ENCODE measurements around the gene PLCB1.

PLCB1 gene

GRCh38 chr20:8223091-8223870, 91.2 kb downstream of the PLCB1 start:
- Mint-ChIP-seq H3K27me3 (ENCODE audit: low read depth) (peaks cover 9% of the 10 kb centered on the region), H3K4me3 (no peak overlapping the region), H3K9me3 (no peaks in the 10 kb centered on the region), H3K27ac (no peak overlapping the region), H3K4me1 (ENCODE audit: low read depth) (no peaks in the 10 kb centered on the region), H3K36me3 (ENCODE audit: low read depth) (no peaks in the 10 kb centered on the region)

DNA sequence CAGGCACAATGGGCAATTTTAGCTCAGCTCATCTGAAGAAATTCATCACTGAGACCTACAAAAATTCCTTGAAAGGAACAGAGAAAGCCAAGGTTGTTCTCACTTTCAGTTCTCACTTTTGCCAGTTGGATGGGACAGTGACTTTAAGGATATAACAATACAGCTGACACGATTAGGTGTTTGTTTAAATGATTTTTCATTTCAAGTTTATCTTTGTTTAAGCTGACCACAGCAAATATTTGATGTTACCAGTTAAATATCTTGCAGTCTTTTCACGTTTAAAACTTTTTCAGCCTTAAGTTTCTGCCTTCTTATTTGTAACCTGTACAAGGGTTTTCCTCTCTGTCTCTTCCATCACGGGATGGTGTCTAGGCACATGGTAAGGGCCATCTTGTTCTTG, 93.6 kb downstream of the PLCB1 start:
- H3K27me3 Mint-ChIP-seq (ENCODE audit: low read depth) = peaks cover 10% of the 10 kb centered on the region
- no peaks in the 10 kb centered on the region for H3K36me3 Mint-ChIP-seq (ENCODE audit: low read depth)
- H3K9me3 Mint-ChIP-seq = no peaks in the 10 kb centered on the region
- H3K27ac Mint-ChIP-seq = no peak overlapping the region
- no peak overlapping the region for H3K4me3 Mint-ChIP-seq
- no peaks in the 10 kb centered on the region for H3K4me1 Mint-ChIP-seq (ENCODE audit: low read depth)

- Mint-ChIP-seq H3K27ac (no peak overlapping the region), H3K36me3 (ENCODE audit: low read depth) (no peaks in the 10 kb centered on the region), H3K4me1 (ENCODE audit: low read depth) (no peaks in the 10 kb centered on the region), H3K9me3 (no peaks in the 10 kb centered on the region), H3K4me3 (no peak overlapping the region), H3K27me3 (ENCODE audit: low read depth) (peaks cover 10% of the 10 kb centered on the region)
Measured at GRCh38 chr20:8226106-8226505, 94.0 kb downstream of the PLCB1 start.

- Mint-ChIP-seq H3K4me3 (no peak overlapping the region), H3K36me3 (ENCODE audit: low read depth) (no peaks in the 10 kb centered on the region), H3K27ac (no peak overlapping the region), H3K4me1 (ENCODE audit: low read depth) (no peaks in the 10 kb centered on the region), H3K27me3 (ENCODE audit: low read depth) (peaks cover 10% of the 10 kb centered on the region), H3K9me3 (no peaks in the 10 kb centered on the region)
Measured at GRCh38 chr20:8227293-8227692, 95.2 kb downstream of the PLCB1 start.

DNA sequence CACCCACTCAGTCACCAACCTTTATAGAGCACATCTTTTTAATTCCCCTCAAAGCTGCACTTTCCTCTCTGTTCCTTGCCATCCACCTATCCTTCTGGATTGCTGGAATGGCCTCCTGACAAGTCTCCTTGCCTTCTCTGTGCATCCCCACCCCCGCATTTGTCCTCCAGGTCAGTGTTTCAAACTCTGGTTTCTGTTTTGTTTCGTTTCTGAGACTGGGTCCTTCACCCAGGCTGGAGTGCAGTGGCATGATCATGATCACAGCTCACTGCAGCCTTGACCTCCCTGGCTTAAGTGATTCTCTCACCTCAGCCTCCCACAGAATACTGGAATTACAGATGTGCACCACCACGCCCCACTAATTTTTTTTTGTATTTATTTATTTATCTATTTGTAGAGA, 96.2 kb downstream of the PLCB1 start:
- no peaks in the 10 kb centered on the region for H3K9me3 Mint-ChIP-seq
- H3K4me1 Mint-ChIP-seq (ENCODE audit: low read depth) = no peaks in the 10 kb centered on the region

GRCh38 chr20:8229090-8229489, 97.0 kb downstream of the PLCB1 start:
- Mint-ChIP-seq H3K4me1 (ENCODE audit: low read depth) (no peaks in the 10 kb centered on the region), H3K36me3 (ENCODE audit: low read depth) (no peaks in the 10 kb centered on the region)

More for the DNA sequence above, 96.2 kb downstream of the PLCB1 start:
- Mint-ChIP-seq H3K4me3 (no peak overlapping the region), H3K27me3 (ENCODE audit: low read depth) (peaks cover 10% of the 10 kb centered on the region), H3K36me3 (ENCODE audit: low read depth) (no peaks in the 10 kb centered on the region), H3K27ac (no peak overlapping the region)

DNA sequence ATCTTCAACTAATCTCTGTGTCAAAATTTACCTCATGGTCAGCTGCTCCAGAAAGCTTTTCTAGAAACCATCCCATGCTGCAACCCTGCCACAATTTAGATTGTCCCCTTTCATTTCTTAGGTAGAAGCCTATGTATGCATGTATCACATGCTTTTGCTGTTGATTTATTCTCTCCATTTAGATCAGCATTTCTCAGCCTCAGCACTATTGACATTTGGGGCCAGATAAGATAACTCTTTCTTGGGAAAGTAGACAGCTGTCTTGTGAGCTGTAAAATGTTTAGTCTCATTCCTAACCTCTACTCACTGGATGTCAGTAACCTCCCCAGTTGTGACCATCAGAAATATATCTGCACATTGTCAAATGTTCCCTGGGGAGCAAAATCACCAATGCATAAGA, 99.0 kb downstream of the PLCB1 start:
- Mint-ChIP-seq H3K4me1 (ENCODE audit: low read depth) (no peaks in the 10 kb centered on the region), H3K27ac (no peak overlapping the region), H3K27me3 (ENCODE audit: low read depth) (peaks cover 3% of the 10 kb centered on the region), H3K4me3 (no peak overlapping the region), H3K36me3 (ENCODE audit: low read depth) (no peaks in the 10 kb centered on the region), H3K9me3 (no peaks in the 10 kb centered on the region)

More at GRCh38 chr20:8229090-8229489, 97.0 kb downstream of the PLCB1 start:
- Mint-ChIP-seq H3K27me3 (ENCODE audit: low read depth) (peaks cover 10% of the 10 kb centered on the region), H3K4me3 (no peak overlapping the region), H3K9me3 (no peaks in the 10 kb centered on the region), H3K27ac (no peak overlapping the region)

- no peak overlapping the region for H3K4me3 Mint-ChIP-seq
- H3K27me3 Mint-ChIP-seq (ENCODE audit: low read depth) = peaks cover 3% of the 10 kb centered on the region
- H3K9me3 Mint-ChIP-seq = no peaks in the 10 kb centered on the region
- H3K36me3 Mint-ChIP-seq (ENCODE audit: low read depth) = no peaks in the 10 kb centered on the region
- H3K4me1 Mint-ChIP-seq (ENCODE audit: low read depth) = no peaks in the 10 kb centered on the region
- H3K27ac Mint-ChIP-seq = no peak overlapping the region
Measured at GRCh38 chr20:8232332-8232731, 100.3 kb downstream of the PLCB1 start.

DNA sequence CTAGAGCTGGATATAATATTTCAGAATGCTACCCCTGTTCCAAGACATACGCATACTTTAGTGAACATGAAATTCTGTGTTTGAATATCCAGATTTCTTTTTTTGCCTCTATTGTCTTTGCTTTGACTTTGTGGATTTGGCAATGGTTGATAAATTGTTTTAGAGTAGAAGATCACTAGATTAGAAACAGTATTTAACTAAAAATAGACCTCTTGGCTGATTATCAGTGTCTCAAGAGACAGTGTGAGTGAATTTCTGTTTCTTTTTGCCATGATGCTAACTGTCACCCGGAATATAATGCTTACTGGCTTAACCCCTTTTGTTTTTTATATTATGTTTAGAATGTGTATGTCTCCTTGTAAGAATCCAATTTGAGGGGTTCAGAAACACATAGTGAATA, 102.5 kb downstream of the PLCB1 start:
- Mint-ChIP-seq H3K36me3 (ENCODE audit: low read depth) (no peaks in the 10 kb centered on the region), H3K9me3 (no peaks in the 10 kb centered on the region), H3K4me1 (ENCODE audit: low read depth) (no peaks in the 10 kb centered on the region), H3K27ac (no peak overlapping the region), H3K4me3 (no peak overlapping the region), H3K27me3 (ENCODE audit: low read depth) (no peaks in the 10 kb centered on the region)

DNA sequence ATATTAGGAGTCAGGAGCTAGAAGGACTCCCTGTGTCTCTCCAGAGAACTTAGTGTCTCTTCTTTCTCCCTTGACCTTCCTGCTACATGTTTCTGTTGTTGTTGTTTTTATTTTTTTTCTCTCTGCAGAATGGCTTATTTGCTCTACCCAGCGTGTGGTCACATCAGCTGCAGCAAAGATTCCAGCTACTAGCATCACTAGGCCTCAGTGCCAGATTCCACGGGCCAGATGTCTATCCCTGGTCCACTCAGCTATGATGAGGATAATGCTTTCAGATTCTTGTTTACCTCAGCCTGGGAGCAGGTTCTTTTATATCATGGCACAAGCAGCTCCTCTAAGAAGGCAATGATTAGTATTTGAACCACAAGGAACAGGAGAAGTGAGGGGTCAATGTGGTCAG, 110.0 kb downstream of the PLCB1 start:
- H3K4me1 Mint-ChIP-seq (ENCODE audit: low read depth) = no peaks in the 10 kb centered on the region
- no peaks in the 10 kb centered on the region for H3K36me3 Mint-ChIP-seq (ENCODE audit: low read depth)
- H3K27ac Mint-ChIP-seq = no peak overlapping the region
- no peak overlapping the region for H3K4me3 Mint-ChIP-seq
- no peaks in the 10 kb centered on the region for H3K27me3 Mint-ChIP-seq (ENCODE audit: low read depth)
- no peaks in the 10 kb centered on the region for H3K9me3 Mint-ChIP-seq

DNA sequence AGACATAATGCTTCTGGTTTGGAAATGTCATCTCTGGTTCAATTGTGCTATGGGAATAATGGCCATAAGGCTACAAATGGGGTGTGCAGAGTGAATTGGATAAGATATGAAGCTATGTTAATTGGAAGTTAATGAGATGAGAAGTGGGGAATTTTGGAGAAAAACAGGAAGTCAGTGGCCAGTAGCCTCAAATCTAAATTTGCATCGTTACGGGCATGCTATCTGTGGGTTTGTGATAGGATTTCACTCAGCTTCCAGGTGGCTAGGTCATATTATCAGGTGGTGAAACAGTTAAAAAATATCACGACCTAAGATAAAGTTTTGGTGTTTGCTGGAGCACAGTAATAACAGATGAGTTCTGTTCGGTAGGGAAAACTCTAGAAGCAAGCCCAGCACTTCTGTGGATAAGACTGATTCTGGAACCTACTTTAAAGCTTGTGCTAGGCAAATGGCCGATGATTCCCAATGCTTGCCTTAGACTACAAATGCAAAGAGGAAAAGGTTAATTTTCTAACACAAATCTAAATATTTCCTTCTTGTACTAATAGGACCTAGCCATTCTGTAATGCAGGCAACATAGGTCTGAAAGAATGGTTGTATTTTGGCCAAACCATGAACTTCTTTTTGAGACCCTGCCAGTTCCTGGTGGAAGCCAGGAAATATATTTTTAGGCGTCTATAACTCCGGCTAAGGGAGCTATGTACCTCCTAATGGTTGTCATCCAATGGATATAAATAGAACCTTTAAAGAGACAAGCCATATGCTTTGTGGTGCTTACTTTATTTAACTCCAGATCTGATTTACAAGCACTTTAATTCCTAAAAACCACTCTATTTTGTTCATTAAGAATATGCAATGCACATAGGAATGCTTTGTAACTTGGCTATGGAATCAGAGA, 111.0 kb downstream of the PLCB1 start:
- no peaks in the 10 kb centered on the region for H3K9me3 Mint-ChIP-seq
- H3K27ac Mint-ChIP-seq = no peak overlapping the region
- H3K27me3 Mint-ChIP-seq (ENCODE audit: low read depth) = no peaks in the 10 kb centered on the region
- H3K4me1 Mint-ChIP-seq (ENCODE audit: low read depth) = no peaks in the 10 kb centered on the region
- H3K36me3 Mint-ChIP-seq (ENCODE audit: low read depth) = no peaks in the 10 kb centered on the region
- H3K4me3 Mint-ChIP-seq = no peak overlapping the region

GRCh38 chr20:8244637-8245036, 112.6 kb downstream of the PLCB1 start:
- no peaks in the 10 kb centered on the region for H3K4me1 Mint-ChIP-seq (ENCODE audit: low read depth)
- no peaks in the 10 kb centered on the region for H3K27me3 Mint-ChIP-seq (ENCODE audit: low read depth)
- no peak overlapping the region for H3K4me3 Mint-ChIP-seq
- no peaks in the 10 kb centered on the region for H3K36me3 Mint-ChIP-seq (ENCODE audit: low read depth)
- no peaks in the 10 kb centered on the region for H3K9me3 Mint-ChIP-seq
- H3K27ac Mint-ChIP-seq = no peak overlapping the region

- no peak overlapping the region for H3K27ac Mint-ChIP-seq
- no peaks in the 10 kb centered on the region for H3K4me1 Mint-ChIP-seq (ENCODE audit: low read depth)
- H3K27me3 Mint-ChIP-seq (ENCODE audit: low read depth) = no peaks in the 10 kb centered on the region
- no peaks in the 10 kb centered on the region for H3K9me3 Mint-ChIP-seq
- H3K4me3 Mint-ChIP-seq = no peak overlapping the region
- no peaks in the 10 kb centered on the region for H3K36me3 Mint-ChIP-seq (ENCODE audit: low read depth)
Measured at GRCh38 chr20:8246153-8246552, 114.1 kb downstream of the PLCB1 start.

DNA sequence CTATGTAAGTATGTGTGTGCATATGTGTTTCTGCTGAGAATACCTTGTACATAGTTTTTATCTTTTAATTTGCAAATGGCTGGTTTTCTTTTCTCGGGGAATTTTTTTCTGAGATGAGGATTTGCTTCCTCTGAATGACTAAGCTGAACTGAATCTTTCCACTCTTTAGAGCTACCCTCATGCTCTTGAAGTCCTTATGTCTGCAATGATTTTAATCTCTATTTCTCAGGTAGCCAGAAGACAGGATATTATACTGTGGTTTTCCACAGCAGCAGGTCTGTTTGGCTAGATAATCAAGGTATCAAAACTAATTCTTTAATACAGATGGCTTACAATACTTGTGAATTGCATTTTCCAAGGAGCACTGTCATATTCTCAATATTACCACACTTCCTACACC, 114.7 kb downstream of the PLCB1 start:
- no peak overlapping the region for H3K27ac Mint-ChIP-seq
- H3K9me3 Mint-ChIP-seq = no peaks in the 10 kb centered on the region
- no peak overlapping the region for H3K4me3 Mint-ChIP-seq
- no peaks in the 10 kb centered on the region for H3K4me1 Mint-ChIP-seq (ENCODE audit: low read depth)
- H3K36me3 Mint-ChIP-seq (ENCODE audit: low read depth) = no peaks in the 10 kb centered on the region
- H3K27me3 Mint-ChIP-seq (ENCODE audit: low read depth) = no peaks in the 10 kb centered on the region

GRCh38 chr20:8248051-8248450, 116.0 kb downstream of the PLCB1 start:
- Mint-ChIP-seq H3K27ac (no peak overlapping the region), H3K27me3 (ENCODE audit: low read depth) (no peaks in the 10 kb centered on the region), H3K4me1 (ENCODE audit: low read depth) (no peaks in the 10 kb centered on the region), H3K9me3 (no peaks in the 10 kb centered on the region), H3K4me3 (no peak overlapping the region), H3K36me3 (ENCODE audit: low read depth) (no peaks in the 10 kb centered on the region)
